Mesothelial cell of epicardium (in vitro differentiated cells): ENCODE measurements around the gene CXCR6. TPM values are rescaled to one million over a fixed set of nuclear protein-coding genes. Genes with fewer than 3 reads are reported as not detected.

Experiments used
- DNase-seq, 2 experiments: peaks; one replicate each; pipeline ENCODE4 v3.0.0; 2021; ENCODE audit warnings: low spot score in 2 of 2; ENCODE audit not compliant: unreplicated experiment in 2 of 2
- H3K27ac Mint-ChIP-seq: 2 replicates; pipeline ENCODE4 v1.8.0; 2021; ENCODE audit warnings: mixed read lengths
- H3K27me3 Mint-ChIP-seq: 2 replicates; pipeline ENCODE4 v1.8.0; 2021; ENCODE audit warnings: low read depth, mixed read lengths
- H3K36me3 Mint-ChIP-seq: 2 replicates; pipeline ENCODE4 v1.8.0; 2021; ENCODE audit warnings: mixed read lengths
- H3K4me1 Mint-ChIP-seq: 2 replicates; pipeline ENCODE4 v1.8.0; 2021; ENCODE audit warnings: mixed read lengths
- H3K4me3 Mint-ChIP-seq: 2 replicates; pipeline ENCODE4 v1.8.0; 2021; ENCODE audit warnings: mild to moderate bottlenecking, moderate library complexity, mixed read lengths
- H3K9me3 Mint-ChIP-seq: 2 replicates; pipeline ENCODE4 v1.8.0; 2021; ENCODE audit warnings: mixed read lengths
- CTCF ChIP-seq: fragments of 200-600 bp; sonication (generic); IDR thresholded peaks from one replicate; pipeline ENCODE4 v1.5.0; 2021; ENCODE audit warnings: antibody characterized with exemption; ENCODE audit not compliant: unreplicated experiment
- total RNA-seq: library from RNA; stranded (reverse); gene quantifications from 3 replicates; pipeline ENCODE4 v1.2.1, GENCODE V29; 2021

CXCR6 gene
- total RNA-seq, 1 donor from 2014 or later = not detected

GRCh38 chr3:45910892-45911291 is 32.4 kb upstream of the CXCR6 start:
- no peak for TF ChIP-seq CTCF
- no peak overlapping the region for H3K27ac Mint-ChIP-seq
- H3K36me3 Mint-ChIP-seq = no peaks in the 10 kb centered on the region
- H3K4me3 Mint-ChIP-seq = no peak overlapping the region
- H3K4me1 Mint-ChIP-seq = peaks cover 9% of the 10 kb centered on the region
- no peak for DNase-seq
- no peaks in the 10 kb centered on the region for H3K27me3 Mint-ChIP-seq
- no peaks in the 10 kb centered on the region for H3K9me3 Mint-ChIP-seq

GRCh38 chr3:45911511-45912226 is 31.6 kb upstream of the CXCR6 start:
- peaks cover 12% of the 10 kb centered on the region for H3K4me1 Mint-ChIP-seq
- no peak overlapping the region for H3K4me3 Mint-ChIP-seq
- no peak overlapping the region for H3K27ac Mint-ChIP-seq

GRCh38 chr3:45912435-45912834 is 30.8 kb upstream of the CXCR6 start:
- no peak for DNase-seq
- no peaks in the 10 kb centered on the region for H3K27me3 Mint-ChIP-seq
- H3K4me1 Mint-ChIP-seq = peaks cover 12% of the 10 kb centered on the region
- no peak overlapping the region for H3K27ac Mint-ChIP-seq
- TF ChIP-seq CTCF = no peak
- no peaks in the 10 kb centered on the region for H3K9me3 Mint-ChIP-seq
- no peaks in the 10 kb centered on the region for H3K36me3 Mint-ChIP-seq
- no peak overlapping the region for H3K4me3 Mint-ChIP-seq

More at GRCh38 chr3:45911511-45912226, 31.6 kb upstream of the CXCR6 start:
- no peaks in the 10 kb centered on the region for H3K36me3 Mint-ChIP-seq
- H3K9me3 Mint-ChIP-seq = no peaks in the 10 kb centered on the region
- DNase-seq = no peak
- H3K27me3 Mint-ChIP-seq = no peaks in the 10 kb centered on the region
- no peak for TF ChIP-seq CTCF

GRCh38 chr3:45914362-45915058 is 28.8 kb upstream of the CXCR6 start:
- Mint-ChIP-seq H3K4me3 (no peak overlapping the region), H3K4me1 (peaks cover 12% of the 10 kb centered on the region), H3K36me3 (no peaks in the 10 kb centered on the region), H3K9me3 (no peaks in the 10 kb centered on the region), H3K27ac (no peak overlapping the region), H3K27me3 (no peaks in the 10 kb centered on the region)
- DNase-seq = no peak
- no peak for TF ChIP-seq CTCF

- Mint-ChIP-seq H3K4me1 (peaks cover 12% of the 10 kb centered on the region), H3K36me3 (no peaks in the 10 kb centered on the region), H3K4me3 (no peak overlapping the region), H3K27ac (no peak overlapping the region), H3K27me3 (no peaks in the 10 kb centered on the region), H3K9me3 (no peaks in the 10 kb centered on the region)
- TF ChIP-seq CTCF = no peak
- DNase-seq = no peak
Measured at GRCh38 chr3:45915059-45915439, 28.2 kb upstream of the CXCR6 start.
